ENCODE results near the gene DMRT2.

- TF ChIP-seq EZH2 (IDR thresholded peaks at IDR 0.05), result no peak
- TF ChIP-seq POLR2AphosphoS5 (IDR thresholded peaks at IDR 0.05; ENCODE audit: borderline replicate concordance, low read depth, low read length), result no peak
Measured at GRCh38 chr9:1085086-1085485, 34.9 kb downstream of the DMRT2 start.

All from SK-N-MC (cell line).